Heart right ventricle (tissue), 16 donors: ENCODE results near the gene PYGB. TPM values are rescaled to one million over a fixed set of nuclear protein-coding genes. Genes with fewer than 3 reads are reported as not detected.
"Not testable (repeated sequence)": the region's sequence is repeated elsewhere in the genome, so short reads cannot be mapped to it uniquely, and the experiment has no call there.

Source experiments
- ATAC-seq, 8 donors: fragments of 200-7000 bp; cut with Tn5 transposase; one replicate each; pipeline ENCODE4 v1.9.1; 2020; ENCODE audit warnings: mild to moderate bottlenecking in 8 of 8, moderate library complexity in 8 of 8, moderate number of reproducible peaks in 1 of 8
- DNase-seq, 2 donors: peaks; one replicate each; pipeline ENCODE4 v3.0.0-alpha.2; 2020
- H3K27ac ChIP-seq, 10 donors: fragments of 200-600 bp; sonication (generic) in 2 of 10; one replicate each; pipeline versions ENCODE4 v1.5.0 to v1.8.0; 2020 to 2022; ENCODE audit warnings: mild to moderate bottlenecking in 3 of 10
- H3K27me3 ChIP-seq, 7 donors: fragments of 200-600 bp; one replicate each; pipeline ENCODE4 v1.8.0; 2021 to 2022; ENCODE audit warnings: mild to moderate bottlenecking in 2 of 7
- H3K36me3 ChIP-seq, 9 donors: fragments of 200-600 bp; sonication (generic) in 1 of 9; one replicate each; pipeline versions ENCODE4 v1.5.0 to v1.8.0; 2020 to 2022; ENCODE audit warnings: mild to moderate bottlenecking in 2 of 9
- H3K4me1 ChIP-seq, 9 donors: fragments of 200-600 bp; sonication (generic) in 1 of 9; one replicate each; pipeline versions ENCODE4 v1.5.0 to v1.8.0; 2020 to 2022; ENCODE audit warnings: mild to moderate bottlenecking in 4 of 9
- H3K4me3 ChIP-seq, 10 donors: fragments of 200-600 bp; sonication (generic) in 2 of 10; one replicate each; pipeline versions ENCODE4 v1.5.0 to v1.8.0; 2020 to 2022; ENCODE audit warnings: mild to moderate bottlenecking in 7 of 10, moderate library complexity in 2 of 10
- H3K9me3 ChIP-seq, 11 donors: fragments of 200-600 bp in 10 of 11; sonication (generic) in 2 of 11; one replicate each; pipeline versions ENCODE4 v1.5.0 to v1.8.0; 2013 to 2022; ENCODE audit warnings: mild to moderate bottlenecking in 2 of 11, control low read depth in 1 of 11, moderate library complexity in 1 of 11
- CTCF ChIP-seq, 9 donors: fragments of 200-600 bp; sonication (generic) in 2 of 9; IDR thresholded peaks; one replicate each; pipeline versions ENCODE4 v1.5.0 to v1.8.0; 2021 to 2022; ENCODE audit warnings: antibody characterized with exemption in 9 of 9, mild to moderate bottlenecking in 5 of 9, moderate library complexity in 1 of 9
- WGBS, 2 donors: extraction: QIAGEN DNeasy Blood & Tissue Kit; methylation state at CpG; one replicate each; pipeline ENCODE4 v1.1.7; 2013; ENCODE audit warnings: inconsistent platforms in 1 of 2; 5-methylcytosine and 5-hydroxymethylcytosine counted together
- intact Hi-C, 10 donors: fragments of 100-400 bp; cut with DNase I; formaldehyde crosslinking; loops; one replicate each; pipeline versions ENCODE4 v1.11.1 to v1.14.2; 2022
- polyA plus RNA-seq, 2 donors: library from polyadenylated mRNA; stranded (reverse); fragments of 200-250 nt; gene quantifications; one replicate each; pipeline ENCODE4 v1.2.3, GENCODE V29; 2013
- total RNA-seq, 10 donors: library from RNA; stranded (reverse); fragmentation: NEBNext Ultra II Directional in 3 of 10; extraction: Animal tissue kit (Norgen Biotek cat#: 25700) in 3 of 10; gene quantifications; one replicate each; pipeline versions ENCODE4 v1.2.1 to v1.2.4, GENCODE V29; 2021 to 2023
- donor health status: Arrhythmogenic right ventricular cardiomyopathy.
- donor health status: ischemic (EF 13 %, LVEDD 7.1; RV severe dilation, severe dysfunction).
- donor health status: healthy with polysubstance abuse.
- donor health status: DM: no; HTN: yes; CAD: no.
- donor health status: DM: no; HTN: no; CAD: no.
- donor health status: ischemic (EF 25% LVEDD 6.9; RV normal size, moderate dysfunction).
- donor health status: ischemic (EF 25% LVEDD 5.7; RV mildly dilated, moderate dysfunction).
- donor health status: healthy.
- donor health status: DM: yes; HTN: yes; CAD: no.
- donor health status: Ischemic cardiomyopathy.
- donor health status: ischemic (EF 35%, LVEDD 5.7; RV mildly dilated, moderate dysfunction).
- donor health status: nonischemic (EF 11% LVEDD 7.7; RV severe dilation, severe dysfunction).
- donor health status: DM: yes; HTN: yes; CAD: no.
- donor health status: PGD.
- donor health status: ischemic (EF 29% LVEDD 5.4; RV normal size, mild dysfunction).
- donor health status: nonischemic (EF 23%, LVEDD 6.1; RV moderate dilation, normal function).

The PYGB gene
- total and polyA plus RNA-seq, 12 donors = 83.1 to 462 (median 269) TPM

DNA sequence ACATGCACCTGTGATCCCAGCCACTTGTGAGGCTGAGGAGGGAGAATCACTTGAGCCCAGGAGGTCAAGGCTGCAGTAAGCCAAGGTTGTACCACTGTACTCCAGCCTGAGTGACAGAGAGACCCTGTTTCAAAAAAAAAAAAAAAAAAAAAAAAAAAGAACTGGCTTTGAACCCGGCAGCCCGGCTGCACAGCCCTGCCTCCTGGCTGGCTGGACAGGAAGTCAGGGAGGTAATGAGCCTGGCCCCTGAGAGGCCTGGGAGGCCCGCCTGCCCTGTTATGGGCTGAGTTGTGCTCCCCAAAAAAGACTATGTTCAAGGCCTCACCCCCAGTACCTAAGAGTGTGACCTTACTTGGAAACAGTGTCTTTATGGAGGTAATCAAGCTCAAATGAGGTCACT lies 77.2 kb downstream of the PYGB start:
- TF ChIP-seq CTCF (IDR thresholded peaks at IDR 0.05) = no peak
- no peak for ATAC-seq
- H3K9me3 ChIP-seq = peaks cover 0 to 1% (median 0%) of the 10 kb centered on the region in 11 donors
- peaks cover 2 to 34% (median 15%) of the 10 kb centered on the region in 9 donors for H3K4me1 ChIP-seq
- H3K4me3 ChIP-seq = no peak overlapping the region
- 49 to 59% methylated on average over 3 of the region's 3 CpGs for WGBS, 2 donors
- intact Hi-C loops = loop anchor here in 1 of 10 donors (10.0 kb wide), 1 partner anchor 50 kb away; no protein-coding TSS in a partner anchor
- peaks cover 0 to 23% (median 4%) of the 10 kb centered on the region in 9 donors for H3K36me3 ChIP-seq
- H3K27ac ChIP-seq = peak overlapping the region in 1 of 10 donors; percentile 33
- no peaks in the 10 kb centered on the region for H3K27me3 ChIP-seq
- DNase-seq = no peak

GRCh38 chr20:25325997-25326396 lies 78.1 kb downstream of the PYGB start:
- Histone ChIP-seq H3K27me3 (no peaks in the 10 kb centered on the region), H3K4me3 (no peak overlapping the region), H3K9me3 (peaks cover 0 to 6% (median 0%) of the 10 kb centered on the region in 11 donors), H3K4me1 (peaks cover 0 to 33% (median 9%) of the 10 kb centered on the region in 9 donors), H3K27ac (no peak overlapping the region), H3K36me3 (peaks cover 0 to 23% (median 4%) of the 10 kb centered on the region in 9 donors)
- intact Hi-C loops = loop anchor here in 1 of 10 donors (10.0 kb wide), 1 partner anchor 49 kb away; no protein-coding TSS in a partner anchor
- DNase-seq = no peak
- no peak for TF ChIP-seq CTCF (IDR thresholded peaks at IDR 0.05)
- 85 to 97% methylated on average over 2 of the region's 2 CpGs for WGBS, 2 donors
- ATAC-seq = no peak

- Histone ChIP-seq H3K4me1 (peaks cover 0 to 33% (median 9%) of the 10 kb centered on the region in 9 donors), H3K36me3 (peaks cover 0 to 8% (median 0%) of the 10 kb centered on the region in 9 donors), H3K4me3 (no peak overlapping the region), H3K9me3 (peaks cover 0 to 6% (median 0%) of the 10 kb centered on the region in 11 donors), H3K27ac (no peak overlapping the region), H3K27me3 (no peaks in the 10 kb centered on the region)
- intact Hi-C loops = loop anchor here in 1 of 10 donors (10.0 kb wide), 1 partner anchor 47 kb away; no protein-coding TSS in a partner anchor
- no peak for DNase-seq
- no peak for TF ChIP-seq CTCF (IDR thresholded peaks at IDR 0.05)
- no peak for ATAC-seq
- 86 to 87% methylated on average over 7 of the region's 7 CpGs for WGBS, 2 donors
Observed at GRCh38 chr20:25327521-25328235, 79.8 kb downstream of the PYGB start.

- TF ChIP-seq CTCF (IDR thresholded peaks at IDR 0.05) = no peak
- Histone ChIP-seq H3K27ac (no peak overlapping the region), H3K9me3 (peaks cover 0 to 6% (median 0%) of the 10 kb centered on the region in 11 donors), H3K36me3 (no peaks in the 10 kb centered on the region), H3K4me3 (no peak overlapping the region), H3K4me1 (peaks cover 0 to 27% (median 9%) of the 10 kb centered on the region in 9 donors), H3K27me3 (no peaks in the 10 kb centered on the region)
- ATAC-seq (peak in 2 of 8 donors; percentile 12 to 29), DNase-seq (no peak)
- intact Hi-C loops = loop anchor here in 1 of 10 donors (10.0 kb wide), 1 partner anchor 46 kb away; no protein-coding TSS in a partner anchor
- WGBS, 2 donors = 97 to 98% methylated on average over 12 of the region's 12 CpGs
Observed at GRCh38 chr20:25328954-25329498, 81.1 kb downstream of the PYGB start.

GRCh38 chr20:25334972-25335371 lies 87.1 kb downstream of the PYGB start:
- ATAC-seq, DNase-seq, H3K27ac ChIP-seq, H3K4me3 ChIP-seq, H3K27me3 ChIP-seq, intact Hi-C loops, H3K9me3 ChIP-seq, H3K4me1 ChIP-seq: not testable (repeated sequence)
- 100% methylated on average over 1 of the region's 1 CpG for WGBS, 2 donors
- peaks cover 0 to 15% (median 0%) of the 10 kb centered on the region in 9 donors for H3K36me3 ChIP-seq
